ENCODE results near the gene SLC28A2. TPM values are rescaled to one million over a fixed set of nuclear protein-coding genes. Genes with fewer than 3 reads are reported as not detected.

SLC28A2 gene
- total and polyA plus RNA-seq, 4 donors = 0.10 to 1.5 (median 0.25) TPM

- Histone ChIP-seq H3K27ac (ENCODE audit: low read depth in 1 of 2, low read length in 1 of 2) (no peak overlapping the region), H3K36me3 (ENCODE audit: control insufficient read depth in 4 of 4, insufficient read depth in 4 of 4, low read length in 4 of 4) (no peaks in the 10 kb centered on the region), H3K4me3 (no peak overlapping the region), H3K27me3 (ENCODE audit: control insufficient read depth in 3 of 3, insufficient read depth in 3 of 3, low read length in 2 of 3) (peaks cover 0 to 2% (median 0%) of the 10 kb centered on the region in 3 donors), H3K9ac (ENCODE audit: insufficient read depth in 1 of 2, low read length in 2 of 2) (no peak overlapping the region), H3K4me1 (ENCODE audit: control insufficient read depth in 5 of 5, insufficient read depth in 5 of 5, low read length in 5 of 5) (no peaks in the 10 kb centered on the region), H3K9me3 (ENCODE audit: control insufficient read depth in 4 of 4, insufficient read depth in 3 of 4, low read length in 3 of 4) (no peaks in the 10 kb centered on the region)
- DNase-seq (no peak), ATAC-seq (ENCODE audit: insufficient read depth, low FRiP score) (no peak)
- TF ChIP-seq, protein P1, sequence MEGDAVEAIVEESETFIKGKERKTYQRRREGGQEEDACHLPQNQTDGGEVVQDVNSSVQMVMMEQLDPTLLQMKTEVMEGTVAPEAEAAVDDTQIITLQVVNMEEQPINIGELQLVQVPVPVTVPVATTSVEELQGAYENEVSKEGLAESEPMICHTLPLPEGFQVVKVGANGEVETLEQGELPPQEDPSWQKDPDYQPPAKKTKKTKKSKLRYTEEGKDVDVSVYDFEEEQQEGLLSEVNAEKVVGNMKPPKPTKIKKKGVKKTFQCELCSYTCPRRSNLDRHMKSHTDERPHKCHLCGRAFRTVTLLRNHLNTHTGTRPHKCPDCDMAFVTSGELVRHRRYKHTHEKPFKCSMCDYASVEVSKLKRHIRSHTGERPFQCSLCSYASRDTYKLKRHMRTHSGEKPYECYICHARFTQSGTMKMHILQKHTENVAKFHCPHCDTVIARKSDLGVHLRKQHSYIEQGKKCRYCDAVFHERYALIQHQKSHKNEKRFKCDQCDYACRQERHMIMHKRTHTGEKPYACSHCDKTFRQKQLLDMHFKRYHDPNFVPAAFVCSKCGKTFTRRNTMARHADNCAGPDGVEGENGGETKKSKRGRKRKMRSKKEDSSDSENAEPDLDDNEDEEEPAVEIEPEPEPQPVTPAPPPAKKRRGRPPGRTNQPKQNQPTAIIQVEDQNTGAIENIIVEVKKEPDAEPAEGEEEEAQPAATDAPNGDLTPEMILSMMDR (IDR thresholded peaks at IDR 0.05; ENCODE audit: control extremely low read depth, extremely low read depth) = no peak
- 86 to 91% methylated on average over 1 of the region's 1 CpG for WGBS, 2 donors
Observed at GRCh38 chr15:45212493-45212892, 39.5 kb upstream of the SLC28A2 start.

DNA sequence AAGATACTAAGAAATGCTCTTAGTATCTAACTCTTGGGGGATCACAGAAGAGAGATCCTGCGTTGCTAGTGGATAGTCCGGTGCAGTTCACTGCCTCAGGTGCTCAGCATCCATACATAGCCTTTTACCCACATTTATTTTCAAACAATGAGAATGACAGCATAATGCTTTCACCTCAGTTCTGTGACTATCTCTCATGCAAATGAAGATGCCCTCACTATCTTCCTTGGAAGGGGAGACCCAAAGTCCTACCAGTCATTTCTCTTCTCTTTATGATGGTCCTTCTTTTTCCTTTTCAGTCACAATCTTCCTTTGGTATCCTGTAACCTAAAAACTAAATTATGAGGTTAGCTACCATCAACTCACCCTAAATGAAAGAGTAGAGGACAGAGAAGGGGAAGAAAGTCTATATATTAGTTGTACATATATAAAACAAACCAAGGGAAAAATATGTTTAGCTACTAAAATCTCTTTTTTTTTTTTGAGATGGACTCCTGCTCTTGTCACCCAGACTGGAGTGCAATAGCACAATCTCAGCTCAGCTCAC, 30.9 kb upstream of the SLC28A2 start:
- H3K4me1 ChIP-seq (ENCODE audit: control insufficient read depth in 5 of 5, insufficient read depth in 5 of 5, low read length in 5 of 5) = no peaks in the 10 kb centered on the region
- ATAC-seq (ENCODE audit: insufficient read depth, low FRiP score) (no peak), DNase-seq (no peak)
- 95 to 96% methylated on average over 2 of the region's 2 CpGs for WGBS, 2 donors
- TF ChIP-seq, protein P1 (IDR thresholded peaks at IDR 0.05; ENCODE audit: control extremely low read depth, extremely low read depth) = no peak
- H3K4me3 ChIP-seq = no peak overlapping the region
- H3K9me3 ChIP-seq (ENCODE audit: control insufficient read depth in 4 of 4, insufficient read depth in 3 of 4, low read length in 3 of 4) = no peaks in the 10 kb centered on the region
- H3K27me3 ChIP-seq (ENCODE audit: control insufficient read depth in 3 of 3, insufficient read depth in 3 of 3, low read length in 2 of 3) = no peaks in the 10 kb centered on the region
- H3K27ac ChIP-seq (ENCODE audit: low read depth in 1 of 2, low read length in 1 of 2) = no peak overlapping the region
- no peaks in the 10 kb centered on the region for H3K36me3 ChIP-seq (ENCODE audit: control insufficient read depth in 4 of 4, insufficient read depth in 4 of 4, low read length in 4 of 4)
- H3K9ac ChIP-seq (ENCODE audit: insufficient read depth in 1 of 2, low read length in 2 of 2) = no peak overlapping the region

DNA sequence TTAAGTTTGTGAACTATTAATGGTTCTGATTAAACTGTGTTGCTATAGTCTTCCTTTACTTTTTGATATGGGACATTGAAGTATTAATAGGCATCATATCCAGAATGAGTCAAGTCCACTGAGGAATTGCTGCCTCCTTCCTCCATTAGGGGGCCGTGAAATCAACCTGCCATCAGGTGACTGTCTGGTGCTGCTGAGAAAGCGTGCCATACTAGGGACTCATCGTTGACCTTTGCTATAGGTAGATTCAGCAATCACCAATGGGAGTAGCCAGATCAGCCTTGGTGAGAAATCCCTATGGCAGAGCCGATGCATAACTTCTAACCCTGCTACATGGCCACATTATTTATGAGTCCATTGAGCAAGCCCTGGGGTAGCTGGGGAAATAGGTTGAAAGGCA, 30.1 kb upstream of the SLC28A2 start:
- H3K27ac ChIP-seq (ENCODE audit: low read depth in 1 of 2, low read length in 1 of 2) = no peak overlapping the region
- no peak overlapping the region for H3K9ac ChIP-seq (ENCODE audit: insufficient read depth in 1 of 2, low read length in 2 of 2)
- TF ChIP-seq, protein P1 (IDR thresholded peaks at IDR 0.05; ENCODE audit: control extremely low read depth, extremely low read depth) = no peak
- WGBS, 2 donors = 78 to 82% methylated on average over 4 of the region's 4 CpGs
- no peaks in the 10 kb centered on the region for H3K27me3 ChIP-seq (ENCODE audit: control insufficient read depth in 3 of 3, insufficient read depth in 3 of 3, low read length in 2 of 3)
- H3K4me3 ChIP-seq = no peak overlapping the region
- H3K36me3 ChIP-seq (ENCODE audit: control insufficient read depth in 4 of 4, insufficient read depth in 4 of 4, low read length in 4 of 4) = no peaks in the 10 kb centered on the region
- DNase-seq = no peak
- H3K9me3 ChIP-seq (ENCODE audit: control insufficient read depth in 4 of 4, insufficient read depth in 3 of 4, low read length in 3 of 4) = no peaks in the 10 kb centered on the region
- no peaks in the 10 kb centered on the region for H3K4me1 ChIP-seq (ENCODE audit: control insufficient read depth in 5 of 5, insufficient read depth in 5 of 5, low read length in 5 of 5)
- ATAC-seq (ENCODE audit: insufficient read depth, low FRiP score) = no peak

DNA sequence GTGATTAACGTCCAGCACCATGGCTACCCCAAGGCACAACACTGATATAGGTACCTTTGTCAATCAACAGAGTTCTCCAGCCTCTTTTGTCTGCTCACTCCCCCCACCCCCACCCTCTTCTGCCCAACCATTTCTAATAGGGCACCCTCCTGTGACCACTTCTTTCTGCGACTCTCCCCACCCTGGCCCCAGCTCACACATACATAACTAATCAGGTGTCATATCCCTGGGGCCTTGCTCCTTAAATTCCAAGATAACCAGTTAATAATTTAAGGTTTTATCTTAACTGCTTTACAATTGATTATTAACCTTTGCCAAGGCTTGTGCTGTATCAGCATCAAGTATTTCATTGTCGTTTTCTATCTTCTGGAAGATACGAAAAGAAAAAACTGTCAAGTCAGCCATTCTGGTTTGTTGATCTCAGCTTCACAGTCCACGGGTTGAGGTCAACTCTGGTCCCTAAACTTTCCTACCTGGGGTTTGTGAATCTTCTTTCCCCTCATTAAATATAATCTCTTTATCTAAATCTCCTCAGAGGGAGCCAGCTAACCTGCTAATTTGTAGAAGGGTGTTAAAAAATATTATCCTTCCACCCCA, 27.3 kb upstream of the SLC28A2 start:
- no peaks in the 10 kb centered on the region for H3K9me3 ChIP-seq (ENCODE audit: control insufficient read depth in 4 of 4, insufficient read depth in 3 of 4, low read length in 3 of 4)
- ATAC-seq (ENCODE audit: insufficient read depth, low FRiP score) (no peak), DNase-seq (no peak)
- H3K27me3 ChIP-seq (ENCODE audit: control insufficient read depth in 3 of 3, insufficient read depth in 3 of 3, low read length in 2 of 3) = no peaks in the 10 kb centered on the region
- no peak overlapping the region for H3K27ac ChIP-seq (ENCODE audit: low read depth in 1 of 2, low read length in 1 of 2)
- TF ChIP-seq, protein P1 (IDR thresholded peaks at IDR 0.05; ENCODE audit: control extremely low read depth, extremely low read depth) = no peak
- no peaks in the 10 kb centered on the region for H3K4me1 ChIP-seq (ENCODE audit: control insufficient read depth in 5 of 5, insufficient read depth in 5 of 5, low read length in 5 of 5)
- H3K9ac ChIP-seq (ENCODE audit: insufficient read depth in 1 of 2, low read length in 2 of 2) = no peak overlapping the region
- H3K36me3 ChIP-seq (ENCODE audit: control insufficient read depth in 4 of 4, insufficient read depth in 4 of 4, low read length in 4 of 4) = no peaks in the 10 kb centered on the region
- H3K4me3 ChIP-seq = no peak overlapping the region
- WGBS, 2 donors = 52 to 56% methylated on average over 5 of the region's 5 CpGs

All from lung (tissue), 12 donors.